A549 (cell line): ENCODE results near the gene OR52R1. TPM values are rescaled to one million over a fixed set of nuclear protein-coding genes. Genes with fewer than 3 reads are reported as not detected.

Source experiments
- ATAC-seq, 2 experiments: fragments of 200-7000 bp in 1 of 2; fragments of >200 bp in 1 of 2; cut with Nextera tagmentation in 1 of 2; cut with Tn5 transposase in 1 of 2; 3 replicates each; pipeline versions ENCODE4 v1.8.0 to v1.9.1; 2018 to 2020; ENCODE audit warnings: mild to moderate bottlenecking in 1 of 2, moderate library complexity in 1 of 2
- CTCF ChIA-PET: fragments of 300-600 bp; sonication (Branson Sonifier 250); formaldehyde crosslinking; extraction: SDS; loops from one replicate; lab custom pipeline; 2021; ENCODE audit warnings: antibody characterized with exemption, inconsistent platforms; lab: Yijun Ruan, JAX
- POLR2A ChIA-PET: fragments of 350-600 bp; formaldehyde crosslinking; extraction: SDS; loops from one replicate; lab custom pipeline; 2021; ENCODE audit warnings: antibody characterized with exemption, inconsistent platforms; lab: Yijun Ruan, JAX
- DNase-seq, 2 experiments: peaks; one replicate each; pipeline versions ENCODE4 v3.0.0 to v3.0.0-alpha.2; 2011 to 2016; ENCODE audit warnings: low read depth in 1 of 2, low spot score in 1 of 2
- FAIRE-seq: peaks from 2 replicates; lab custom pipeline; 2011; peaks lifted over from hg19 to GRCh38; lab: Jason Lieb, UNC
- H3K27ac ChIP-seq, 2 experiments: fragments of >200 bp; sonication (Bioruptor Twin); formaldehyde crosslinking; 3 replicates each; pipeline ENCODE4 v1.5.1; 2016 to 2017
- H3K4me1 ChIP-seq: fragments of >200 bp; sonication (Bioruptor Twin); formaldehyde crosslinking; 3 replicates; pipeline ENCODE4 v1.6.1; 2016
- H3K4me2 ChIP-seq: fragments of >200 bp; sonication (Bioruptor Twin); formaldehyde crosslinking; 3 replicates; pipeline ENCODE4 v1.6.1; 2016
- H3K4me3 ChIP-seq: fragments of >200 bp; sonication (Bioruptor Twin); formaldehyde crosslinking; 3 replicates; pipeline ENCODE4 v1.5.1; 2016
- H3K9me3 ChIP-seq: fragments of >200 bp; sonication (Bioruptor Twin); formaldehyde crosslinking; 3 replicates; pipeline ENCODE4 v1.6.1; 2016
- CBX2 ChIP-seq: fragments of 200-600 bp; sonication (generic); IDR thresholded peaks from 2 replicates; pipeline ENCODE4 v1.6.1; 2016; ENCODE audit warnings: low read depth, mild to moderate bottlenecking, borderline replicate concordance
- CHD4 ChIP-seq: fragments of 200-600 bp; sonication (generic); IDR thresholded peaks from 2 replicates; pipeline ENCODE4 v1.6.1; 2016; ENCODE audit warnings: antibody characterized with exemption, mild to moderate bottlenecking, borderline replicate concordance
- E2F6 ChIP-seq: IDR thresholded peaks from 2 replicates; pipeline ENCODE4 v1.6.1; 2012; ENCODE audit warnings: low read depth, borderline replicate concordance
- EHF ChIP-seq: fragments of 250-450 bp; sonication (Bioruptor Pico); IDR thresholded peaks from 2 replicates; pipeline ENCODE4 v1.5.0; 2020; ENCODE audit warnings: mild to moderate bottlenecking
- GATA3 ChIP-seq: IDR thresholded peaks from 2 replicates; pipeline ENCODE4 v1.6.1; 2012; ENCODE audit warnings: borderline replicate concordance
- HDAC2 ChIP-seq: fragments of 200-600 bp; sonication (generic); IDR thresholded peaks from 2 replicates; pipeline ENCODE4 v1.6.1; 2016
- HEYL ChIP-seq: fragments of 250-450 bp; sonication (Bioruptor Pico); IDR thresholded peaks from 2 replicates; pipeline ENCODE4 v1.8.0; 2021; ENCODE audit warnings: mild to moderate bottlenecking, moderate library complexity
- JUNB ChIP-seq: fragments of >200 bp; sonication (Bioruptor Twin); formaldehyde crosslinking; IDR thresholded peaks from 2 replicates; pipeline ENCODE4 v1.6.1; 2016
- KDM5A ChIP-seq: fragments of 200-600 bp; sonication (generic); IDR thresholded peaks from 2 replicates; pipeline ENCODE4 v1.6.1; 2016; ENCODE audit warnings: antibody characterized with exemption, mild to moderate bottlenecking
- MAFK ChIP-seq: fragments of 450-650 bp; IDR thresholded peaks from 2 replicates; pipeline ENCODE4 v1.6.1; 2014; ENCODE audit not compliant: partially characterized antibody
- MYC ChIP-seq: IDR thresholded peaks from 2 replicates; pipeline ENCODE4 v1.6.1; 2012; ENCODE audit warnings: mild to moderate bottlenecking, inconsistent platforms, low read length, improper control_type of control experiment, borderline replicate concordance
- NFE2L2 ChIP-seq: fragments of 150-350 bp; conservative IDR thresholded peaks from 2 replicates; pipeline ENCODE4 v1.6.1; 2014; ENCODE audit warnings: low read length
- NPAS2 ChIP-seq: fragments of 250-450 bp; sonication (Bioruptor Pico); IDR thresholded peaks from 2 replicates; pipeline ENCODE4 v1.8.0; 2022; ENCODE audit warnings: mild to moderate bottlenecking, moderate library complexity, borderline replicate concordance
- NR3C1 ChIP-seq: fragments of >200 bp; sonication (Bioruptor Twin); formaldehyde crosslinking; IDR thresholded peaks from 3 replicates; pipeline ENCODE4 v1.6.1; 2017
- PHF8 ChIP-seq: fragments of 200-600 bp; sonication (generic); IDR thresholded peaks from 2 replicates; pipeline ENCODE4 v1.6.1; 2016; ENCODE audit warnings: low read depth, mild to moderate bottlenecking, antibody characterized with exemption, moderate library complexity, borderline replicate concordance
- POLR2AphosphoS2 ChIP-seq: conservative IDR thresholded peaks from 2 replicates; pipeline ENCODE4 v1.6.1; 2012; ENCODE audit warnings: low read length, improper control_type of control experiment, inconsistent platforms
- RAD21 ChIP-seq, 2 experiments: fragments of >200 bp in 1 of 2; sonication (Bioruptor Twin) in 1 of 2; formaldehyde crosslinking in 1 of 2; IDR thresholded peaks in 1 of 2; conservative IDR thresholded peaks in 1 of 2; 2 replicates in 1 of 2; 3 replicates in 1 of 2; pipeline ENCODE4 v1.6.1; 2012 to 2018; ENCODE audit warnings: inconsistent platforms in 1 of 2
- REST ChIP-seq: fragments of 200-600 bp; sonication (generic); IDR thresholded peaks from 2 replicates; pipeline ENCODE4 v1.6.1; 2016; ENCODE audit warnings: antibody characterized with exemption, mild to moderate bottlenecking, moderate library complexity
- RNF2 ChIP-seq: fragments of 200-600 bp; sonication (generic); IDR thresholded peaks from 2 replicates; pipeline ENCODE4 v1.6.1; 2016; ENCODE audit warnings: low read depth, mild to moderate bottlenecking, antibody characterized with exemption, moderate library complexity, borderline replicate concordance
- SMC3 ChIP-seq: fragments of >200 bp; sonication (Bioruptor Twin); formaldehyde crosslinking; IDR thresholded peaks from 3 replicates; pipeline ENCODE4 v1.6.1; 2018; ENCODE audit warnings: inconsistent platforms
- TFCP2L1 ChIP-seq: fragments of 250-450 bp; sonication (Bioruptor Pico); IDR thresholded peaks from 2 replicates; pipeline ENCODE4 v1.5.0; 2021; ENCODE audit warnings: mild to moderate bottlenecking
- TP53 ChIP-seq: fragments of 250-450 bp; sonication (Bioruptor Pico); IDR thresholded peaks from 2 replicates; pipeline ENCODE4 v1.5.0; 2021; ENCODE audit warnings: mild to moderate bottlenecking, moderate library complexity
- ZC3H11A ChIP-seq: fragments of 450-650 bp; IDR thresholded peaks from 2 replicates; pipeline ENCODE4 v1.6.1; 2014; ENCODE audit warnings: antibody characterized with exemption, mild to moderate bottlenecking
- ZNF302 ChIP-seq: fragments of 250-450 bp; sonication (Bioruptor Pico); IDR thresholded peaks from 2 replicates; pipeline ENCODE4 v1.9.0; 2021; ENCODE audit warnings: inconsistent platforms, mild to moderate bottlenecking, moderate library complexity
- ZSCAN20 ChIP-seq: fragments of 250-450 bp; sonication (Bioruptor Pico); IDR thresholded peaks from 2 replicates; pipeline ENCODE4 v1.8.0; 2022; ENCODE audit warnings: mild to moderate bottlenecking, moderate library complexity
- WGBS: methylation state at CpG from one replicate; pipeline ENCODE4 v1.1.6; 2017; ENCODE audit errors: missing lambda C conversion rate; 5-methylcytosine and 5-hydroxymethylcytosine counted together
- polyA plus RNA-seq, 4 experiments: library from polyadenylated mRNA; depleted of rRNA in 3 of 4; stranded (reverse); fragments of >200 nt; fragmentation: RNase III in 1 of 4; extraction: RNeasy Plus Mini Kit Qiagen cat#74134 plus additional on column Dnase treatment in 1 of 4; gene quantifications; 2 replicates in 3 of 4; 3 replicates in 1 of 4; pipeline ENCODE4 v1.2.3, GENCODE V29; 2011 to 2017

OR52R1 gene
- polyA plus RNA-seq, 2 of the 4 experiments (the other 2 are of a cell fraction): not detected

DNA sequence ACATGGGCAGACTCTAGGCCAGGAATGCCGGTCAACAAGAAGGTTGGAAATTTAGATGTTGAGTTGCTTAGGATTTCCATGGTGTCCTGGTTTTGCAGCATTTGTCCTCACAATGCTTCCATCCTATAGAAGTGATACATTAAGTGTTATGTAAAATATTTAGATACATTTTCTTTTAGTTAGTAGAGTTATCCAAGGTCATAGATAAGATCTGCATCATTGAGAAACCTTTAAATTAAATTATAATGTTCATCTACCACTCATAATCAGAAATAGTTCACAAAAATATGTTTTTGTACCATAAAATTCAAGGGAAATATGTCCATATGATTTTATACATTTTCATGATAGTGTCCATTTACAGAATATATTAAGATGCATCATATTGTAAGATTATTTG, 34.3 kb downstream of the OR52R1 start, which contains the start of gene OR51F1:
Gene OR51F1 (minus strand): TSS at position 101 of the 400 bp plus-strand sequence. CDS start 0 bp downstream, at position 101.
- DNase-seq: no peak
- H3K4me3 ChIP-seq: no peak within 1 kb of the TSS
- H3K4me1 ChIP-seq: no peaks in the 10 kb centered on the region
- ChIA-PET POLR2A (no interaction called here), CTCF (no interaction called here)
- TF ChIP-seq NFE2L2 (no peak), CBX2 (no peak), NPAS2 (CRISPR knock-in tag) (no peak), ZC3H11A (no peak), CHD4 (no peak), NR3C1 (no peak)
- no peak within 1 kb of the TSS for H3K27ac ChIP-seq
- FAIRE-seq: no peak
- WGBS: 84% methylated on average over 1 of the region's 1 CpG
- ATAC-seq: no peak
- H3K9me3 ChIP-seq: no peaks in the 10 kb centered on the region
- no peak within 1 kb of the TSS for H3K4me2 ChIP-seq

DNA sequence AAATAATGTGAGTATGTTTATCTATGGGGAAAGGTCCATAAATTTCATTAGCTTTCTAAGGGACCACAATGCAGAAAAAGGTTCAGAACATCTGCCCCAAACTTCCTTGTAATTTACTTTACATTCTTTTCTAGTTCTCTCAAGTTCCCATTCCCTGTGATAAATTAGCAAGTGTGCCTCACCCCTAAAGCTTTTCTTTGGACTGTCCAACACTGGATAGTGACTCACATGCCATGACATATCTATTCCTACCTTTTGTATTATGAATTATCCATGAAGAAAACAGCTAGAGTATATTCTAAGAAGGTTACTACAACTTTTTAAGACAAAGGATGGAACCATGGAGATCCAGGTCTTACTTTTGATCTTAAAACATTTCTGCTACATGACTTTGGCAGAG, 36.1 kb downstream of the OR52R1 start:
- TF ChIP-seq ZNF302 (CRISPR knock-in tag): no peak
- TF ChIP-seq GATA3: no peak
- TF ChIP-seq ZSCAN20: no peak
- no peak for TF ChIP-seq KDM5A
- TF ChIP-seq TFCP2L1 (CRISPR knock-in tag): no peak
- TF ChIP-seq ZC3H11A: no peak
- TF ChIP-seq HDAC2: no peak
- TF ChIP-seq NFE2L2: no peak
- Histone ChIP-seq H3K27ac (no peak overlapping the region), H3K4me3 (no peak overlapping the region), H3K4me1 (no peaks in the 10 kb centered on the region), H3K9me3 (no peaks in the 10 kb centered on the region), H3K4me2 (no peak overlapping the region)
- no peak for FAIRE-seq
- no peak for ATAC-seq
- ChIA-PET CTCF (interaction anchor here (1.3 kb wide), 1 partner anchor 581 kb away, joined by 3 read pairs; no protein-coding TSS in a partner anchor), POLR2A (no interaction called here)
- no peak for DNase-seq

DNA sequence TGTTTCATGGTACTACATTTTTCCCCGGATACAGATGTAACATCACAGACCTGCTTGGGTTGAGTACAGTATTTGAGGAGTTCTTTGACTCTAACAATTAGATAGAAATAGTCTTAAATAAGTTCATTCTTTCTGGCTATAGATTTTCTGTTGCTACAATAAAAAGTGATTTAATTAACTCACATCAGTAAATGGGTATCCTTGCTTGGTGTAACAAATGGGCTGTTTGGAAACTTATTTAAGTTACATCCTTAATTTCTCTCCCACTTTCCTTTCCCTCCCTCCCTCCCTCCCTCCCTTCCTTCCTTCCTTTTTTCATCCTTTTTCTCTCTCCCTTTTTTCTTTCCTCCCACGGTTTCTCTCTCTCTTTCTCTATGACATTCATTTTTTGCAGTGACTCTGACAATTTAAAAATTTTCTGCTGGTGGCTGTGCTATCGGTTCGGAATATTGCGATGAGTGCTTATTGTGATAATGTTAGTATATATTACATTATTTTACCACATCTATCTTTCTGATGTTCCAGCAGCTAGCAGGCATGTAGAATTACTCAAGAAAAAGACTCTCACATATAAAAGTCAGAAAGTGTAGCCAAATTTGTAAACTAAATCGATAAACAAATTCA, 37.6 kb downstream of the OR52R1 start:
- ATAC-seq: no peak
- no peak for FAIRE-seq
- no peak overlapping the region for H3K4me2 ChIP-seq
- TF ChIP-seq MYC: no peak
- no peak for TF ChIP-seq RAD21 (conservative IDR thresholded peaks at IDR 0.05 in 1 of 2, IDR thresholded peaks at IDR 0.05 in 1 of 2)
- TF ChIP-seq EHF: no peak
- TF ChIP-seq NFE2L2: no peak
- no peak for TF ChIP-seq REST
- TF ChIP-seq MAFK: no peak
- TF ChIP-seq RNF2: no peak
- TF ChIP-seq PHF8: no peak
- TF ChIP-seq TFCP2L1 (CRISPR knock-in tag): no peak
- no peak for TF ChIP-seq GATA3
- TF ChIP-seq JUNB: no peak
- no peak for TF ChIP-seq ZC3H11A
- TF ChIP-seq POLR2AphosphoS2: no peak
- no peak for TF ChIP-seq TP53 (CRISPR knock-in tag)
- no peak for TF ChIP-seq ZNF302 (CRISPR knock-in tag)
- no peak for TF ChIP-seq CBX2
- no peak for TF ChIP-seq HEYL (CRISPR knock-in tag)
- TF ChIP-seq SMC3: no peak
- no peak for TF ChIP-seq E2F6
- DNase-seq: no peak
- H3K4me1 ChIP-seq: no peaks in the 10 kb centered on the region
- WGBS: 39% methylated on average over 6 of the region's 6 CpGs
- no peak overlapping the region for H3K4me3 ChIP-seq
- ChIA-PET POLR2A (no interaction called here), CTCF (no interaction called here)
- no peak overlapping the region for H3K27ac ChIP-seq
- H3K9me3 ChIP-seq: no peaks in the 10 kb centered on the region
